Measurements from ENCODE around the gene TRAPPC8.
"Not testable (repeated sequence)": the region's sequence is repeated elsewhere in the genome, so short reads cannot be mapped to it uniquely, and the experiment has no call there.

The TRAPPC8 gene

DNA sequence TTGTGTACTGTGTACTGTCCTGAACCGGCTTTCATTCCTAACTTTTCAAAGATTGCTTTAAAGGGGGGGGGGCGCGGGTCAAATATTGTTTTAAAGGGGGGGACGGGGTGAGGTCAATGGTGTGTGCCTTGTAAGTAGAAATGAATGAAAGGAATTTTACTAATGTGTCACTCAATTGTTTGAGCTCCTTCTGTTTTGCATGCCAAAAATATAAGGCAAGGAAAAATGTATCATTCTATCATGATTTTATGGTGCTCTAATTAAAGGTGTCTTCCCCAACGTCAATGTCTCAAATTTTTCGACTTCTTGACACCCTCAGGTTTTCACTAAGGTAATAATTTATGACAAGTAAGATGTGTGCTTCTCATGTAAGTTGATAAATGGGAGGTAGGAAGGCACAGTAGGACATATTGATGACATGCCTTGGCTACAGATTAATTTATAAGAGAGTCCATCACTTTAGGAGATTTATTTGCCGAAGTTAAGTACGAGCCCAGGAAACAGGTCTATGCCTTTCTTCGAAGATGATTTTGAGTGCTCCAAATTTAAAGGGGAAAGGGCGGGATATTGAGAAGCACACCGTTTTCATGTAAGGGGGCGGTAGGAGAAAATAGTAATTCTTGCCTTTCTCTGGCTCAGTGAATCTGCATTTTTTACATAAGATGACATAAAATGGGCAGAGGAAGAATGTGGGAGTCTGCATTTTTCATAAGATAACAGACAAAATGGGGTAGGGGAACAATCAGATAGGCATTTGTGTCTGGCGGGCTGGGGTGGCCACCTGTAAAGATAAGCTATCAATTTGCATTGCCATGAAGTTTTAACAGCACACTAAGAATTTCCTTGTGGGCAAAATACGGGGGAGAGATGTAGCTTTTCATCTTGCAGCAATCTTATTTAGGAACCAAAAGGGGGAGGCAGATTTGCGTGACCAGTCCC, 1.2 kb upstream of the TRAPPC8 start:
- no peak for DNase-seq (ENCODE audit: low read depth in 2 of 2)

DNA sequence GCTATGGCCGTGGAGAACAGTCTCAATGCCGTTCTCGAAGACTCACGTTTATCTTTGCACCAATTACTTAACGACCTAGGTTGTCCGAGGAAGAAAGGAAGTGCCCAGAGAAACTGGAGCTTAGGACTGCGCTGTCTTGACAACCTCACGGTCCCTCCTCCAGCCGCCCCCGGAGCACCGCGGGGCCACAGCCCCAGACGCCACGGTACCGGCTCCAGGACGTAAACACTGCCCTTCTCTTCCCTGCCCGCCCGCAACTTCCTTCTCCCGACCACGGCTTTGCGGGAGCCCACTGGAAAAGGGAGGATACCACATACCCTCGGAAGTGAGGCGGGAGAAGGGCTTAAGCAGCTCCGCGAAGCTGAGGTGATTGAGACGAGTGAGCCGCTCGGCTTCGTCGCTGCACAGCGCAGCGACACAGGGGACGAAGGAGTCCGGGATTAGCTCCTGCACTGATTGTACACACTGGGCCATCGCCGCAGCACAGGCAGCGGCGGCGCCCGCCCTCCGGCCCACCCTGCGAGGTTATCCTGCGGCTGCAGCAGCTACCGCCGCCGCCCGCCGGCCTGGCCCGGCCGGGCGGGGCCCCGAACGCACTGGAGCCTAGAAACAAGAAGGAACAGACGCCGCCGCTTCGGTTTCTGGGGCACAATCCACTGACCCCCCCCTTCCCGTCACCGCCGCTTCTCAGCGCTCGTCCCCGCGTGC, 483 bp downstream of the TRAPPC8 start:
- DNase-seq (ENCODE audit: low read depth in 2 of 2) = no peak

DNA sequence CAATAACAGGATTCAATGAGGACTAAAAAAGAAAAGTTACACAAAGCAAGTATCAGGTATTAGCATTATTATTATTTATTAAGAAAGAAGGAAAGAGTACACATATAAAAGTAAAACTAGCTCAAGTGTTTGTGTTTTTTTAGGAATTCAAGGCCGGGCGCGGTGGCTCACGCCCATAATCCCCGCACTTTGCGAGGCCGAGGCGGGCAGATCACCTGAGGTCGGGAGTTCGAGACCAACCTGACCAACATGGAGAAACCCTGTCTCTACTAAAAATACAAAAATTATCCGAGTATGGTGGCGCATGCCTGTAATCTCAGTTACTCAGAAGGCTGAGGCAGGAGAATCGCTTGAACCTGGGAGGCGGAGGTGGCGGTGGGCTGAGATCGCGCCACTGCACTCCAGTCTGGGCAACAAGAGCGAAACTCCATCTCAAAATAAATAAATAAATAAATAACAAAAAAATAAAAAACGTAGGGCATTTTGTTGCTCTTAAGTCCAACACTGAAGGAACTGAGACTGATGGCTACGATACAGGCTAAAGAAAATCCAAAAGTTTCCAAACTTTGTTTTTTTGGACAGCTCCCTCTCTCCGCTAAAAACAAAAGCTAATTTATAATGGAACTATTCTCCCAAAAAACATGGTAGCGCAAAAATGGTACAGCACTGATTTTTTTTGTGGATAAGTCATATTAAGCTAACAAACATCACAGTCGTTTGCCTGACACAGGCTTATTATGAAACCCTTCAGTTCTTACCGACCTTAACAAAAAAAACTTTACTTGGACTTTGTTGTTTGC, 1.7 kb downstream of the TRAPPC8 start:
- no peak for DNase-seq (ENCODE audit: low read depth in 2 of 2)

DNA sequence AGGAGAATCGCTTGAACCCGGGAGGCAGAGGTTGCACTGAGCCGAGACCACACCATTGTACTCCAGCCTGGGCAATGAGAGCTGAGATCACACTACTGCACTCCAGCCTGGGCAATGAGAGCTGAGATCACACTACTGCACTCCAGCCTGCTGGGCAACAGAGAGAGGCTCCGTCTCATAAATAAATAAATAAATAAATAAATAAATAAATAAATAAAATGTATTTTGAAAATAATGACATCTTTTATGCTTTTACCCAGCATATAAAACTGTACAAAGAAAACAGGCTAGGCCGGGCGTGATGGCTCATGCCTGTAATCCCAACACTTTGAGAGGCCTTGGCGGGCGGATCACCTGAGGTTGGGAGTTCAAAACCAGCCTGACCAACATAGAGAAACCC, 8.2 kb downstream of the TRAPPC8 start:
- not testable (repeated sequence) for DNase-seq (ENCODE audit: low read depth in 2 of 2)

DNA sequence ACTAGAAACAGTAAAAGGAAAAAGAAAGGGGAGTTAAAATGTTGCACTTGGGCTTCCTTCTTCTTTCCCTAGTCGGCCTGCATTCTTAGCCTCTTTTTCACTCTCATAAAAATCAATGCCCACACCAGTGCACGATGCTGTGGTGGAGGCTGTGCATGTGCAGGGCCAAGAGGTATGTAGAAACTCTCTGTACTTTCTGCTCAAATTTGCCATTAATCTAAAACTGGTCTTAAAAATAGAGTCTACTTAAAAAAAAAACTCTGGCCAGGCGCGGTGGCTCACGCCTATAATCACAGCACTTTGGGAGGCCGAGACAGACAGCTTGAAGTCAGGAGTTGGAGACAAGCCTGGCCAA, 11.1 kb downstream of the TRAPPC8 start:
- DNase-seq (ENCODE audit: low read depth in 2 of 2) = no peak

GRCh38 chr18:31931163-31931885, 11.6 kb downstream of the TRAPPC8 start:
- DNase-seq (ENCODE audit: low read depth in 2 of 2) = no peak

GRCh38 chr18:31929273-31929672, 13.7 kb downstream of the TRAPPC8 start:
- DNase-seq (ENCODE audit: low read depth in 2 of 2) = no peak

DNA sequence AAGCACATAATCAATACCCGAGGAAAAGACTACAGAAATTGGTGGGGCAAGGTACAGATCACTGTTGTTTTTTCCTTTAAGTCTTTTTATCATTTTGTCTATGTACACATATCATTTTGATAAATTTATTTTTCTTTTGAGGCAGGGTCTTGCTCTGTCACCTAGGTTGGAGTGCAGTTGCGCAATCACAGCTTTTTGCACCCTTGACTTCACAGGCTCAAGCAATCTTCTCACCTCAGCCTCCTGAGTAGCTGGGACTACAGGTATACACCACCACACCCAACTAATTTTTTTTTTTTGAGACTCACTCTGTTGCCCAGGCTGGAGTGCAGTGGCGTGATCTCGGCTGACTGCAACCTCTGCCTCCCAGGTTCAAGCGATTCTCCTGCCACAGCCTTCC, 15.9 kb downstream of the TRAPPC8 start:
- DNase-seq (ENCODE audit: low read depth in 2 of 2) = not testable (repeated sequence)

GRCh38 chr18:31920277-31920676, 22.7 kb downstream of the TRAPPC8 start:
- no peak for DNase-seq (ENCODE audit: low read depth in 2 of 2)

- DNase-seq (ENCODE audit: low read depth in 2 of 2) = not testable (repeated sequence)
Observed at GRCh38 chr18:31919366-31919765, 23.6 kb downstream of the TRAPPC8 start.

DNA sequence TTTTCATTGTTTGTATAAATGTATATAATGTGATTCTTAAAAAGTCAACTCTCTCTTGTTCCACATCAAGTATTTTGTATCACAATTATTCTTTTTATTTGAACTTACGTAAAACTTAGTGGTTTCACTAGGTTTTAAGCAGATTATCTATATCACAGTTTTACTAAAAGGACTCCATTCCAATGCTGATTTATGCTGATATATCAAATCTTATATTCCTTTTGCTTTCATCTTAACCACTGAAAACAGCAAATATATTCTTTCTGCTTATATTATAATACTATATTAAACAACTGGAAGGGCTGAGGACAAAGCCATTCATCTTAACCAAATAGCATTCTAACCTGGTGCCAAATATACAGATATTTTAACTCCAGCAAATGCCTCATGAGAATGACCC, 24.2 kb downstream of the TRAPPC8 start:
- no peak for DNase-seq (ENCODE audit: low read depth in 2 of 2)

DNA sequence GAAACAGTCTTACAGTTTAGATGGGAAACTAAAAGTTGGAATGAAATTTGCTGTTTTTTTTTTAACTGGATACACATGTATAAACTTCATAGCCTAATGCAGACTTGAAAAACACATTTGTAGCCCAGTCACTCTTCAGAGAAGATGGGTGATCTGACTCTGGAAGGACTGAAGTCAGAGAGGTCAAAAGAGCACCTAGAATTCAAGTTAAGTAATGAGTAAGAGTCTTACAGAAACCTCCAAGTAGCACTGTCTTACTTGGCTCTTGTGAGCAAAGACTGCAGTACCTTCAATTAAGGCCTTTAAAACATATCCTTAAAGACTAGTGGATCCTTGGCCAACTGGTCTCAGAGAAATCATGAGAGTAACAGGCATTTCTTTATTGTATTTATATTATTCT, 41.9 kb downstream of the TRAPPC8 start:
- no peak for DNase-seq (ENCODE audit: low read depth in 2 of 2)

GRCh38 chr18:31899771-31900170, 43.2 kb downstream of the TRAPPC8 start:
- not testable (repeated sequence) for DNase-seq (ENCODE audit: low read depth in 2 of 2)

- no peak for DNase-seq (ENCODE audit: low read depth in 2 of 2)
Observed at GRCh38 chr18:31892936-31893335, 50.0 kb downstream of the TRAPPC8 start.

GRCh38 chr18:31891566-31891965, 51.4 kb downstream of the TRAPPC8 start:
- DNase-seq (ENCODE audit: low read depth in 2 of 2) = no peak

- no peak for DNase-seq (ENCODE audit: low read depth in 2 of 2)
Observed at GRCh38 chr18:31884020-31884419, 58.9 kb downstream of the TRAPPC8 start.

DNA sequence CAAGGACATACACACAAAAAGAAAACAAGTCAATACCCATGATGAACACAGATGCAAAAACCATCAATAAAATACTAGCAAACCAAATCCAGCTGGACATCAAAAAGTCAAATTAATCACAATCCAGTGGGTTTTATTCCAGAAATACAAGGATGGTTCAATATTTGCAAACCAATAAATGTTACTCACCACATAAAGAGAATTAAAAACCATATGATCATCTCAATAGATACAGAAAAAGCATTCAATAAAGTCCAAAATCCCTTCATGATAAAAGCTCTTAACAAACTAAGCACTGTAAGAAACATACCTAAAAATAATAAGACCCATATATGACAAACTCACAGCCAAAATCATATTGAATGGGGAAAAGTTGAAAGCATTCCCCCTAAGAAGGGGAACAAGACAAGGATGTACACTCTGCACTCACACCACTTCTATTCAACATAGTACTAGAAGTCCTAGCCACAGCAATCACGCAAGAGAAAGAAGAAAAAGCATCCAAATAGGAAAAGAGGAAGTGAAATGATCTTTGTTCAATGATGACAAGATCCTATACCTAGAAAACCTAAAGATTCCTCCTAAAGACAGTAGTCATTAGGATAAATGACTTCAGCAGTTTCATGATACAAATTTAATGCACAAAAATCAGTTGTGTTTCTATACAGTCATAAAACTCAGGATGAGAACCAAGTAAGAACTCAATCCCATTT, 62.6 kb downstream of the TRAPPC8 start:
- no peak for DNase-seq (ENCODE audit: low read depth in 2 of 2)

DNA sequence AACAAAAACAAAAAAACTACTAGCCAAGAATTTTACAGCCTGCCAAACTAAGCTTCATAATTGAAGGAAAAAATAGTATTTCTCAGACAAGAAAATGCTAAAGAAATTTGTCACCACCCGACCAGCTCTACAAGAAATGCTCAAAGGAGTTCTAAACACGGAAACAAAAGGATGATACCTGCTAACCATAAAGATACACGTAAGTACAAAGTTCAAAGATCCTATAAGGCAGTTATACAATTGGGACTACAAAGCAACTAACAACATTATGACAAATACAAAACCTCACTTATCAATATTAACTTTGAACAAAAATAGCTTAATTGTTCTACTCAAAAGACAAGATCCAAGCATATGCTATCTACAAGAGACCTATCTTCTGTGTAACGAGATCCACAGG, 64.6 kb downstream of the TRAPPC8 start:
- no peak for DNase-seq (ENCODE audit: low read depth in 2 of 2)

DNA sequence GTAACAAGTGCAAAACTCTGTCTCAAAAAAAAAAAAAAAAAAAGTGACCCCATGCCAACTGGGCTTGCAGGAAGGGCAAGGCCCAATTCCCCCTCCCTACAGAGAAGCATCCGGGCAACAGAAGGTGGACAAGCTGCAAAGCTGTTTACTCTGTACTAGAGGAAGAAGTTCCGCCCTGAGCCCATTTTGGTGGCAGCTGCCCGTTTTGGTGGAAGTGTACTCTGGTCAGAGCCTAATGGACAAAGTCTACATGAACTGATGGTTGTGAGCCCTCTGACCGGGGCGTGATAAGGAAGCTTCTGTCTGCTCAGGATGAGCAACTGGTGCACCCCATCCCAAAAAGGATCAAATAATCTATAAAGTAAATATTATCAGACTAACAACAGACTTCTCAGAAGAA, 65.0 kb downstream of the TRAPPC8 start:
- DNase-seq (ENCODE audit: low read depth in 2 of 2) = no peak

DNA sequence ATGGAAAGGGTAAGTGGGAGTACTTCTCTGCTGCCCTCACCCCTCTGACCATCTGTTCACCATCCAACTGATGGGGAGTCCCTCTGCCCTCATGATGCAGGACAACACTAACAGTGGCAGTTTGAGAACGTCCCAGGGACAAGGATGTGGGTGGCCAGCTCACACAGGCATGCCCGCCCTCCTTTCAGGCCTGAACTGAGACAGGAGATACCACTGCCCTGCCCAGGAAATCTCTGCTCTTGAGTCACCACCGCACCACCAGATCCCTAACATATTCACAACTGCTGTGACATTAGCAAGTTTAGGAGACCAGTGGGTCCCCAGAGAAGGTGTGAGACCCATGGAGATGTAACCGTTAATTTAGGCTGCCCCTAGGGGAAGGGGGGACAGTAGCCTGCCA, 66.2 kb downstream of the TRAPPC8 start:
- no peak for DNase-seq (ENCODE audit: low read depth in 2 of 2)

DNA sequence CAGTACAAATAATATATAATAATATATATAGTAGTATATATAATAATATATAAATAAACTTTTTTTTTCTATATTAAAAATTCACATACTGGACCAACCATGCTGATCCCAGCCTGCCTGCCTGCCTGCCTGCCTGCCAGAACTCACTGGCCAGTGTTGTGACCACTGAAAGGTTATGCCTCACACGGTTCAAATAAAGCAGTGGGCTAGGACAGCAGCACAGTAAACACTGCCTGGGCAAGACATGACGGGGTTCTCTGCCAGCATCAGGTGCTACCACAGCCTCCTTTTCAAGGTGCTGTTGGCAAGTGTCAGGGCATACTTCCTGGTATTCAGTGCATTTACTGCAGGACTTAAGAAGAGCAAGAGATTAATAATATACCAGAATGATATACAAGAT, 67.6 kb downstream of the TRAPPC8 start:
- DNase-seq (ENCODE audit: low read depth in 2 of 2) = no peak
